Activated CD8-positive, alpha-beta T cell treated with anti-CD3 and anti-CD28 coated beads, Interleukin-2, amount 10 ng/mL, durations not matched to agents 7 days and 5 days (primary cell): ENCODE results near the gene CDK1. TPM values are rescaled to one million over a fixed set of nuclear protein-coding genes. Genes with fewer than 3 reads are reported as not detected.
A peak's percentile ranks its signal among the peaks of the same experiment; 100 is the strongest.

Experiments used
- ATAC-seq: fragments of 150-1000 bp; cut with Tn5 transposase; one replicate; pipeline ENCODE4 v1.10.0; 2021; ENCODE audit warnings: moderate library complexity
- CTCF ChIA-PET: fragments of 350-600 bp; sonication (Branson Sonifier 250); formaldehyde crosslinking; loops from one replicate; lab custom pipeline; 2021; ENCODE audit warnings: antibody characterized with exemption; lab: Charles Lee
- POLR2A ChIA-PET: fragments of 350-600 bp; sonication (Branson Sonifier 250); formaldehyde crosslinking; loops from one replicate; lab custom pipeline; 2021; ENCODE audit warnings: antibody characterized with exemption; lab: Charles Lee
- DNase-seq: peaks from one replicate; pipeline ENCODE4 v3.0.0-alpha.2; 2020
- H3K27ac Mint-ChIP-seq: one replicate; pipeline ENCODE4 v1.8.0; 2021; ENCODE audit warnings: mild to moderate bottlenecking, mixed read lengths
- H3K27me3 Mint-ChIP-seq: one replicate; pipeline ENCODE4 v1.8.0; 2021; ENCODE audit warnings: low read depth, mixed read lengths
- H3K36me3 Mint-ChIP-seq: one replicate; pipeline ENCODE4 v1.8.0; 2021; ENCODE audit warnings: low read depth, mixed read lengths
- H3K4me1 Mint-ChIP-seq: one replicate; pipeline ENCODE4 v1.8.0; 2021; ENCODE audit warnings: low read depth, mixed read lengths
- H3K4me3 Mint-ChIP-seq: one replicate; pipeline ENCODE4 v1.8.0; 2021; ENCODE audit warnings: mild to moderate bottlenecking, mixed read lengths
- H3K9me3 Mint-ChIP-seq: one replicate; pipeline ENCODE4 v1.8.0; 2022; ENCODE audit warnings: mixed read lengths; ENCODE audit not compliant: insufficient read depth
- total RNA-seq, 2 experiments: library from RNA; stranded (reverse); gene quantifications; one replicate each; pipeline ENCODE4 v1.2.3, GENCODE V29; 2021

Gene CDK1
- 100 to 1,000 TPM; 131 to 147 TPM for total RNA-seq

- no peaks in the 10 kb centered on the region for H3K9me3 Mint-ChIP-seq
- POLR2A ChIA-PET: interaction anchor here (0.7 to 2.2 kb wide), 14 partner anchors 9 to 974 kb away, joined by 3 to 12 read pairs (median 4); no protein-coding TSS in a partner anchor
- peaks cover 38% of the 10 kb centered on the region for H3K36me3 Mint-ChIP-seq
- peaks cover 9% of the 10 kb centered on the region for H3K27me3 Mint-ChIP-seq
- H3K27ac Mint-ChIP-seq: peak within 1 kb of the TSS; percentile 100
- DNase-seq: peak; percentile 98
- CTCF ChIA-PET: interaction anchor here (0.7 to 1.5 kb wide), 5 partner anchors 9 to 1118 kb away, joined by 3 to 5 read pairs (median 3); no protein-coding TSS in a partner anchor
- H3K4me1 Mint-ChIP-seq: peaks cover 30% of the 10 kb centered on the region
- peak within 1 kb of the TSS; percentile 98 for H3K4me3 Mint-ChIP-seq
- ATAC-seq: peak; percentile 97
These were observed at the start of gene CDK1 for GRCh38 chr10:60778214-60778970. CDK1 (plus strand) TSS chr10:60778478; CDS start chr10:60780166, 1,688 bp downstream.

GRCh38 chr10:60729106-60729505, 49.2 kb upstream of the CDK1 start:
- Mint-ChIP-seq H3K27me3 (peaks cover 20% of the 10 kb centered on the region), H3K9me3 (no peaks in the 10 kb centered on the region), H3K4me1 (peaks cover 53% of the 10 kb centered on the region), H3K27ac (peak overlapping the region; percentile 46), H3K36me3 (peaks cover 10% of the 10 kb centered on the region), H3K4me3 (no peak overlapping the region)
- ChIA-PET CTCF (interaction anchor here (0.9 to 1.3 kb wide), 2 partner anchors 27 to 76 kb away, joined by 3 to 4 read pairs; no protein-coding TSS in a partner anchor), POLR2A (interaction anchor here (3.5 kb wide), 1 partner anchor 49 kb away, joined by 12 read pairs; the partner anchor contains the start of gene CDK1)
- DNase-seq (no peak), ATAC-seq (no peak)

- ChIA-PET CTCF (interaction anchor here (1.2 to 1.3 kb wide), 2 partner anchors 37 to 82 kb away, joined by 3 to 6 read pairs; no protein-coding TSS in a partner anchor), POLR2A (interaction anchor here (0.8 to 3.5 kb wide), 2 partner anchors 14 to 47 kb away, joined by 3 to 12 read pairs; partner anchors contain the start of gene CDK1)
- peaks cover 20% of the 10 kb centered on the region for H3K27me3 Mint-ChIP-seq
- peak; percentile 48 for DNase-seq
- peaks cover 53% of the 10 kb centered on the region for H3K4me1 Mint-ChIP-seq
- H3K27ac Mint-ChIP-seq: peak overlapping the region; percentile 78
- H3K9me3 Mint-ChIP-seq: no peaks in the 10 kb centered on the region
- H3K36me3 Mint-ChIP-seq: peaks cover 6% of the 10 kb centered on the region
- peak; percentile 45 for ATAC-seq
- H3K4me3 Mint-ChIP-seq: peak overlapping the region; percentile 83
These were observed 47.0 kb upstream of the CDK1 start for GRCh38 chr10:60731134-60731885.

- CTCF ChIA-PET: no interaction called here
- H3K27me3 Mint-ChIP-seq: peaks cover 20% of the 10 kb centered on the region
- peak overlapping the region; percentile 78 for H3K27ac Mint-ChIP-seq
- POLR2A ChIA-PET: no interaction called here
- H3K36me3 Mint-ChIP-seq: peaks cover 6% of the 10 kb centered on the region
- H3K4me3 Mint-ChIP-seq: peak overlapping the region; percentile 83
- peaks cover 47% of the 10 kb centered on the region for H3K4me1 Mint-ChIP-seq
- peak; percentile 32 for DNase-seq
- no peaks in the 10 kb centered on the region for H3K9me3 Mint-ChIP-seq
- no peak for ATAC-seq
These were observed 46.0 kb upstream of the CDK1 start for GRCh38 chr10:60732198-60732806.

- ATAC-seq (peak; percentile 89), DNase-seq (peak; percentile 39)
- Mint-ChIP-seq H3K9me3 (no peaks in the 10 kb centered on the region), H3K4me3 (peak overlapping the region; percentile 83), H3K4me1 (peaks cover 41% of the 10 kb centered on the region), H3K36me3 (peaks cover 6% of the 10 kb centered on the region), H3K27ac (peak overlapping the region; percentile 78), H3K27me3 (peaks cover 20% of the 10 kb centered on the region)
- ChIA-PET POLR2A (interaction anchor here (1.7 kb wide), 1 partner anchor 45 kb away, joined by 4 read pairs; the partner anchor contains the start of gene CDK1), CTCF (no interaction called here)
These were observed 45.3 kb upstream of the CDK1 start for GRCh38 chr10:60732807-60733516.

GRCh38 chr10:60733517-60733822, 44.8 kb upstream of the CDK1 start:
- POLR2A ChIA-PET: interaction anchor here (1.7 kb wide), 1 partner anchor 45 kb away, joined by 4 read pairs; the partner anchor contains the start of gene CDK1
- H3K27ac Mint-ChIP-seq: no peak overlapping the region
- CTCF ChIA-PET: no interaction called here

GRCh38 chr10:60733826-60734225, 44.5 kb upstream of the CDK1 start:
- ATAC-seq (no peak), DNase-seq (no peak)
- POLR2A ChIA-PET: interaction anchor here (1.7 kb wide), 1 partner anchor 45 kb away, joined by 4 read pairs; the partner anchor contains the start of gene CDK1
- Mint-ChIP-seq H3K27ac (no peak overlapping the region), H3K36me3 (peaks cover 6% of the 10 kb centered on the region), H3K27me3 (peaks cover 20% of the 10 kb centered on the region), H3K4me1 (peaks cover 35% of the 10 kb centered on the region), H3K9me3 (no peaks in the 10 kb centered on the region), H3K4me3 (peak overlapping the region; percentile 46)
- CTCF ChIA-PET: no interaction called here

More at GRCh38 chr10:60733517-60733822, 44.8 kb upstream of the CDK1 start:
- Mint-ChIP-seq H3K27me3 (peaks cover 20% of the 10 kb centered on the region), H3K4me3 (peak overlapping the region; percentile 55), H3K36me3 (peaks cover 6% of the 10 kb centered on the region), H3K4me1 (peaks cover 38% of the 10 kb centered on the region), H3K9me3 (no peaks in the 10 kb centered on the region)
- no peak for ATAC-seq
- no peak for DNase-seq

- Mint-ChIP-seq H3K36me3 (peaks cover 6% of the 10 kb centered on the region), H3K9me3 (no peaks in the 10 kb centered on the region), H3K27me3 (peaks cover 22% of the 10 kb centered on the region), H3K4me3 (peak overlapping the region; percentile 46), H3K4me1 (peaks cover 31% of the 10 kb centered on the region), H3K27ac (no peak overlapping the region)
- ChIA-PET POLR2A (interaction anchor here (1.7 kb wide), 1 partner anchor 44 kb away, joined by 4 read pairs; the partner anchor contains the start of gene CDK1), CTCF (no interaction called here)
- ATAC-seq (no peak), DNase-seq (no peak)
These were observed 44.1 kb upstream of the CDK1 start for GRCh38 chr10:60734226-60734625.

GRCh38 chr10:60735244-60735643, 43.0 kb upstream of the CDK1 start:
- peaks cover 23% of the 10 kb centered on the region for H3K4me1 Mint-ChIP-seq
- no peak overlapping the region for H3K27ac Mint-ChIP-seq
- POLR2A ChIA-PET: interaction anchor here (1.2 kb wide), 1 partner anchor 43 kb away, joined by 3 read pairs; the partner anchor contains the start of gene CDK1
- no peaks in the 10 kb centered on the region for H3K36me3 Mint-ChIP-seq
- no peak for ATAC-seq
- CTCF ChIA-PET: no interaction called here
- no peaks in the 10 kb centered on the region for H3K9me3 Mint-ChIP-seq
- H3K4me3 Mint-ChIP-seq: no peak overlapping the region
- peaks cover 22% of the 10 kb centered on the region for H3K27me3 Mint-ChIP-seq
- no peak for DNase-seq

- DNase-seq: no peak
- Mint-ChIP-seq H3K27me3 (peaks cover 20% of the 10 kb centered on the region), H3K36me3 (no peaks in the 10 kb centered on the region), H3K9me3 (no peaks in the 10 kb centered on the region), H3K4me3 (no peak overlapping the region), H3K27ac (no peak overlapping the region), H3K4me1 (peaks cover 4% of the 10 kb centered on the region)
- ATAC-seq: no peak
- CTCF ChIA-PET: no interaction called here
- POLR2A ChIA-PET: no interaction called here
These were observed 41.0 kb upstream of the CDK1 start for GRCh38 chr10:60737242-60737641.

- Mint-ChIP-seq H3K4me1 (peaks cover 5% of the 10 kb centered on the region), H3K4me3 (no peak overlapping the region), H3K9me3 (no peaks in the 10 kb centered on the region), H3K27me3 (peaks cover 19% of the 10 kb centered on the region), H3K36me3 (no peaks in the 10 kb centered on the region), H3K27ac (no peak overlapping the region)
- POLR2A ChIA-PET: no interaction called here
- ATAC-seq (no peak), DNase-seq (no peak)
- CTCF ChIA-PET: no interaction called here
These were observed 38.7 kb upstream of the CDK1 start for GRCh38 chr10:60739558-60739957.
